HG02885 (cell line): ENCODE measurements around the gene CREB5.
A peak's percentile ranks its signal among the peaks of the same experiment; 100 is the strongest.
"Not testable (repeated sequence)": the region's sequence is repeated elsewhere in the genome, so short reads cannot be mapped to it uniquely, and the experiment has no call there.

Source experiments
- ATAC-seq: cut with Tn5 transposase; IDR thresholded peaks from one replicate; pipeline ENCODE4 v1.9.1; 2021; ENCODE audit warnings: mild to moderate bottlenecking; ENCODE audit not compliant: unreplicated experiment, poor library complexity

Gene CREB5

GRCh38 chr7:28815369-28815927 is 403.1 kb downstream of the CREB5 start:
- ATAC-seq = peak; percentile 46

GRCh38 chr7:28815928-28816373 is 403.6 kb downstream of the CREB5 start:
- ATAC-seq = peak; percentile 80

- no peak for ATAC-seq
These were observed 406.7 kb downstream of the CREB5 start for GRCh38 chr7:28818996-28819395.

GRCh38 chr7:28823582-28823981 is 411.3 kb downstream of the CREB5 start:
- ATAC-seq = no peak

- ATAC-seq = not testable (repeated sequence)
These were observed 413.6 kb downstream of the CREB5 start for GRCh38 chr7:28825817-28826448.

DNA sequence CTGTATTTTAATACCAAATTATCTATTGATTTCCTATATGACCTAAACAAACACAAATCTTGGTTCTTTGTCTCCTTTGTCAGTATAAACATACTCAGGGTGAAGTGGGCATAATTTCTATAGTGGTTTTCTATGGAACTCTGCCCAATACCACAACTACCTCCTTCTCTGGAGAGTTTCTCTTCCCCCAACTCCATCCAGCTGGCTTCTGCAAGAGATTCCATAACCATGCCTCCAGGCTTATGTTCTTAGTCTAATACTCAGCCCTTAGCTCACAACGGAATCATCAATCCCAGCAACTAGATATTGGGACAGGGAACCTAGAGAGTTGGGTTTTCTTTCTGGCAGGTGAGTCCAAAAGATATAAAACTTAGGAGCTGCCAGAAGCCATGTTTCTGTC is 418.5 kb downstream of the CREB5 start:
- no peak for ATAC-seq

- ATAC-seq = no peak
These were observed 420.4 kb downstream of the CREB5 start for GRCh38 chr7:28832669-28833068.

- ATAC-seq = no peak
These were observed 423.5 kb downstream of the CREB5 start for GRCh38 chr7:28835800-28836199.

DNA sequence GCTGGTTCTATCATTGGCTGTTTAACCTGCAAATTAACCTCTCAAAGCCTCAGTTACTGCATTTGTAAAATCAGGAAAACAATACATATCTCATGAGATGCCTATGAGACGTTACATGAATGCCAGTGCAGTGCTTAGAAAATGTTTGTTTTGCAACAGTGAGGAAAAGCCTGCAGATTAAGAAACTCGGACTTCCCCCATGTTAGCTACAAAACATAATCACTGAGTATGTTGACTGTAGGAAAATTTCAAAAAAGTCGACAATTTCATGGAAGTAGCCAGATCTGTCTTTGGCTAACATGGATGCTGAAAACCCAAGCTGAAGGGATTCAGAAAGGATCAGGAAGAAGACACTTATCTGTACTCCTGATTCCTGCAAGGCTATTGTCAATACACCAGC is 424.4 kb downstream of the CREB5 start:
- no peak for ATAC-seq

- ATAC-seq = no peak
These were observed 424.9 kb downstream of the CREB5 start for GRCh38 chr7:28837216-28837615.

DNA sequence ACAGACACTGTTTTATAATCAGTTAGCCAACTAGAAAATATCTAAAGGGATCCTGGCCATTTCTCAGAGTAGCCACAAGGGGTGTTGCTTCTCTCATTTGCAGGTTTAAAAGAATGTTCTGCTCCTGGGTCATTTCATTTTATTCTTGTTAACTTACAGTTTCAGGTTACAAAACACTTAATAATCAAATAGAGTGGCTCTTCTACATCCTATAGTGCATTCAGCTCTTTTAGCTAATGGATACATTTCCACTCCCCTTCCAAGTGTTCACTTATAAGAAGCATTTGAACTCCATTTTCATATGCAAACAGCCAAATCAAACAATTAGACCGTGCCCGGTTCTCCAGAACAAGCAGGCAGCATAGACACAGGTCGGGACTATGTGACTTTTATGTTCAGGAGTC is 428.3 kb downstream of the CREB5 start:
- ATAC-seq = no peak

GRCh38 chr7:28841766-28842165 is 429.4 kb downstream of the CREB5 start:
- ATAC-seq = no peak

- no peak for ATAC-seq
These were observed 430.5 kb downstream of the CREB5 start for GRCh38 chr7:28842769-28843295.

- no peak for ATAC-seq
These were observed 432.8 kb downstream of the CREB5 start for GRCh38 chr7:28845106-28845505.

GRCh38 chr7:28847176-28847575 is 434.9 kb downstream of the CREB5 start:
- no peak for ATAC-seq

- ATAC-seq = no peak
These were observed 435.4 kb downstream of the CREB5 start for GRCh38 chr7:28847681-28848080.

DNA sequence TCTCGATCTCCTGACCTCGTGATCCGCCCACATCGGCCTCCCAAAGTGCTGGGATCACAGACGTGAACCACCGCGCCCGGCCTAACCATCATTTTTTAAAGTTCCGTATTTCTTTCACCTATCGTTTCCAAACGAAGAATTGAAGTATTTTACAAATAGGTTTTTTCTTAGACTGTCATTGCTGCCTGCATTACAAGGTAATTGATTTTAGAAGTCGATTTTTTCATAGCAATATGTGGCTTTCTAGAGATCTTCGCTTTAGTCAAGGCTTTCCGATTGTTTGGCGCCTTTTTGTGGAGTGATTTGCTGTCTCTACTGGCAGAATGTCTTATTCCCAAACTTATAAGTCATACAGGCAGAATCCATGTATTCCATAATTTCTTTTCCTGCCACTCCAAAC is 436.6 kb downstream of the CREB5 start:
- ATAC-seq = no peak

DNA sequence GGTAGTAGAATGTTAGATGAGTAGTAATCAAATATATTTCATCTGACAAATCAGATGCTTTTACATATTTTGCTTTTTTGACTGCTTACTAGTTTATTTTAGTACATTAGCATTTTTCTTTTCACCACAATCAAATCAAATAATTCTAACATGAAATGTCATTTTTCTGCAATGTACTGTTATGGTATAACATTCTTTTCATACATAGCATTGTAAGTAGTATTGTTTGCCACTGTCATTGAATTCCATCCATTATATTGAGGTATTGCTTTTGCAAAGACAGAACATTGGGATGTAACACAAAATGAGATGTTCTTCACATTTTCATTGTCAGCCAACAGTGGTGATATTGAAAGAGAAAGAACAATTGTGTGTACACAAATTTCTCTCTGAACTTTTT is 438.4 kb downstream of the CREB5 start:
- no peak for ATAC-seq

- ATAC-seq = no peak
These were observed 440.8 kb downstream of the CREB5 start for GRCh38 chr7:28853150-28853549.

DNA sequence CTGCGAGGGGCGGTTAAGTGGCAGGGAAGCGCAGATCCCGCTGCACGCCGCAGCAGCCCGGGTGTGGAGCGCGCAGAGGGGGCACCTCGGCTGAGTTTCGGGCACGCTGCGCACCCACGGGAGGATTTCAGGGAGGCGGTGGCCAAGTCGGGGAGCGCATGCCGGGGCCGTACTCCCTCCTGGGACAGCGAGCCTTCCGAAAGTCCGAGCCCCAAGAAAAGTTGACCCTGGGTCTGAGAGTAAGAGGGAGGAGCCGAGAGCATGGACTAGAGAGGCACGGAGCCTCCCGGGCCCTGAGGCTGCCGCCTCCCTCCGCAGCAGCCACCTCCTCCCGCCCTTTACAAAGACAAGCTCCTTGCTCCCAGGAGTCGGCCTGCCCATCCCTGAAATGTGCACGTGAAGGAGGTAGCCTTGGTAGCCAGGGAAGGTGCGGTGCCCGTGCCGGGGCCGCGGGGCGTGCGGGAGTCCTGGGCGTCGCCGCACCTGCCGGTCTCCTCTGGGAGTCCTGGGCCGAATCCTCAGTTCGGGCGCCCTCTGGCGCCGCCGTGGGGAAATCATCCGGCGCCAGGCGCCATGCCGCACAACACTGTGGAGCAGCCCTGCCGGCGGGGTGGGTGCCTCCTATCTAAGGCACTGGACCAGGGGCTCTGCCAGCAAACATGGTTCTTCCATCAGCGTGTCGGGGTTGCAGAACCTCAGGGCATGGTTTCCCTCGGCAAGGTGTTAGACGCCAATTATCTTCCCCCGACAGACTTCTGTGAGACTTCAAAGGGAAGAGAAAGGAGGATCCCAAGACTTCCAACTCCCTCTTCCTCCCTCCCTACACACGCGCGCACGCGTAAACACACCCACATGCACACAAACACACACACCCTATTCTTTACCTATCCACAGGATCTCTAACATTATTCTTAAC is 441.8 kb downstream of the CREB5 start:
- peak; percentile 98 for ATAC-seq

- ATAC-seq = no peak
These were observed 442.4 kb downstream of the CREB5 start for GRCh38 chr7:28854750-28855074.
